Measurements from ENCODE around the gene RAP1GAP. TPM values are rescaled to one million over a fixed set of nuclear protein-coding genes. Genes with fewer than 3 reads are reported as not detected.
"Not testable (repeated sequence)": the region's sequence is repeated elsewhere in the genome, so short reads cannot be mapped to it uniquely, and the experiment has no call there.

The RAP1GAP gene
- total RNA-seq, 1 donor from 2014 or later = 3.4 TPM

- intact Hi-C loops (cut with micrococcal nuclease) = no loop called here
- no peak for DNase-seq
- ATAC-seq = peak; percentile 23
Measured at GRCh38 chr1:21631944-21632887, 36.9 kb downstream of the RAP1GAP start.

- peak; percentile 10 for ATAC-seq
- intact Hi-C loops (cut with micrococcal nuclease); DNase-seq: not testable (repeated sequence)
Measured at GRCh38 chr1:21631590-21631943, 37.6 kb downstream of the RAP1GAP start.

GRCh38 chr1:21630571-21631343, 38.4 kb downstream of the RAP1GAP start:
- DNase-seq (no peak), ATAC-seq (no peak)
- intact Hi-C loops (cut with micrococcal nuclease) = no loop called here

GRCh38 chr1:21629971-21630370, 39.2 kb downstream of the RAP1GAP start:
- no peak for ATAC-seq
- intact Hi-C loops (cut with micrococcal nuclease) = no loop called here

GRCh38 chr1:21628798-21629393, 40.3 kb downstream of the RAP1GAP start:
- ATAC-seq (no peak), DNase-seq (no peak)
- intact Hi-C loops (cut with micrococcal nuclease) = no loop called here

More at GRCh38 chr1:21629971-21630370, 39.2 kb downstream of the RAP1GAP start:
- no peak for DNase-seq

GRCh38 chr1:21626921-21627339, 42.2 kb downstream of the RAP1GAP start:
- ATAC-seq (no peak), DNase-seq (no peak)
- intact Hi-C loops (cut with micrococcal nuclease) = no loop called here

- intact Hi-C loops (cut with micrococcal nuclease) = no loop called here
- no peak for ATAC-seq
- no peak for DNase-seq
Measured at GRCh38 chr1:21625390-21626190, 43.6 kb downstream of the RAP1GAP start.

- intact Hi-C loops (cut with micrococcal nuclease) = no loop called here
- peak; percentile 44 for ATAC-seq
- DNase-seq = peak; percentile 44
Measured at GRCh38 chr1:21624571-21625389, 44.4 kb downstream of the RAP1GAP start.

- DNase-seq (no peak), ATAC-seq (no peak)
- intact Hi-C loops (cut with micrococcal nuclease) = no loop called here
Measured at GRCh38 chr1:21623410-21623961, 45.7 kb downstream of the RAP1GAP start.

- intact Hi-C loops (cut with micrococcal nuclease) = no loop called here
- ATAC-seq (peak; percentile 64), DNase-seq (peak; percentile 68)
Measured at GRCh38 chr1:21622466-21623315, 46.5 kb downstream of the RAP1GAP start.

- intact Hi-C loops (cut with micrococcal nuclease) = no loop called here
- ATAC-seq (no peak), DNase-seq (no peak)
Measured at GRCh38 chr1:21621761-21622436, 47.3 kb downstream of the RAP1GAP start.

GRCh38 chr1:21621051-21621450, 48.1 kb downstream of the RAP1GAP start:
- DNase-seq (no peak), ATAC-seq (no peak)
- intact Hi-C loops (cut with micrococcal nuclease) = no loop called here

- ATAC-seq = peak; percentile 67
- intact Hi-C loops (cut with micrococcal nuclease) = no loop called here
- DNase-seq = peak; percentile 60
Measured at GRCh38 chr1:21620496-21620895, 48.7 kb downstream of the RAP1GAP start.

GRCh38 chr1:21620011-21620410, 49.1 kb downstream of the RAP1GAP start:
- no peak for DNase-seq
- intact Hi-C loops (cut with micrococcal nuclease) = no loop called here
- ATAC-seq = no peak

- ATAC-seq (no peak), DNase-seq (no peak)
- intact Hi-C loops (cut with micrococcal nuclease) = no loop called here
Measured at GRCh38 chr1:21619375-21619947, 49.7 kb downstream of the RAP1GAP start.
